GM23338 (cell line): Measurements from ENCODE around the gene KCNJ6. TPM values are rescaled to one million over a fixed set of nuclear protein-coding genes. Genes with fewer than 3 reads are reported as not detected.
A peak's percentile ranks its signal among the peaks of the same experiment; 100 is the strongest.

Experiments used
- ATAC-seq: fragments of 200-7000 bp; cut with Tn5 transposase; 3 replicates; pipeline ENCODE4 v1.9.1; 2020
- DNase-seq: peaks from one replicate; pipeline ENCODE4 v3.0.0-alpha.2; 2015; ENCODE audit warnings: low spot score
- H2AFZ ChIP-seq: fragments of 200-600 bp; sonication (generic); 2 replicates; pipeline ENCODE4 v1.8.0; 2016; ENCODE audit warnings: antibody characterized with exemption, mild to moderate bottlenecking, moderate library complexity
- H3F3A ChIP-seq: fragments of 200-600 bp; sonication (generic); replicated peaks from 2 replicates; pipeline ENCODE4 v1.8.0; 2017; ENCODE audit warnings: antibody characterized with exemption, mixed run types, low read depth
- H3K27ac ChIP-seq: fragments of 200-600 bp; sonication (generic); 2 replicates; pipeline ENCODE4 v1.6.1; 2016; ENCODE audit warnings: low read depth
- H3K27me3 ChIP-seq: fragments of 200-600 bp; sonication (generic); 2 replicates; pipeline ENCODE4 v1.8.0; 2016; ENCODE audit warnings: mild to moderate bottlenecking, mixed run types, moderate library complexity; ENCODE audit not compliant: insufficient read depth
- H3K36me3 ChIP-seq: fragments of 200-600 bp; sonication (generic); 2 replicates; pipeline ENCODE4 v1.8.0; 2016; ENCODE audit warnings: mild to moderate bottlenecking; ENCODE audit not compliant: insufficient read depth
- H3K4me1 ChIP-seq: fragments of 200-600 bp; sonication (generic); 2 replicates; pipeline ENCODE4 v1.8.0; 2016; ENCODE audit warnings: mild to moderate bottlenecking, moderate library complexity; ENCODE audit not compliant: insufficient read depth
- H3K4me2 ChIP-seq: fragments of 200-600 bp; sonication (generic); 2 replicates; pipeline ENCODE4 v1.7.1; 2017; ENCODE audit warnings: mixed run types
- H3K4me3 ChIP-seq: fragments of 200-600 bp; sonication (generic); 2 replicates; pipeline ENCODE4 v1.6.1; 2016; ENCODE audit warnings: mixed run types
- H3K79me2 ChIP-seq: fragments of 200-600 bp; sonication (generic); replicated peaks from 2 replicates; pipeline ENCODE4 v1.8.0; 2017; ENCODE audit warnings: mild to moderate bottlenecking; ENCODE audit not compliant: insufficient read depth
- H3K9me2 ChIP-seq: fragments of 200-600 bp; sonication (generic); 2 replicates; pipeline ENCODE4 v1.8.0; 2017; ENCODE audit not compliant: insufficient read depth
- H4K20me1 ChIP-seq: fragments of 200-600 bp; sonication (generic); replicated peaks from 2 replicates; pipeline ENCODE4 v1.8.0; 2017; ENCODE audit warnings: mild to moderate bottlenecking; ENCODE audit not compliant: insufficient read depth
- H3K27ac Mint-ChIP-seq: 2 replicates; pipeline ENCODE4 v1.8.0; 2020; ENCODE audit warnings: inconsistent platforms, mild to moderate bottlenecking, moderate library complexity, mixed read lengths
- H3K27me3 Mint-ChIP-seq: 3 replicates; pipeline ENCODE4 v1.8.0; 2022; ENCODE audit warnings: low read depth, mild to moderate bottlenecking, moderate library complexity, mixed read lengths, inconsistent platforms; ENCODE audit not compliant: insufficient read depth, poor library complexity
- H3K36me3 Mint-ChIP-seq: 3 replicates; pipeline ENCODE4 v1.8.0; 2021; ENCODE audit warnings: low read depth, mild to moderate bottlenecking, inconsistent platforms, moderate library complexity, mixed read lengths
- H3K4me1 Mint-ChIP-seq: 3 replicates; pipeline ENCODE4 v1.8.0; 2020; ENCODE audit warnings: mild to moderate bottlenecking, inconsistent platforms, mixed read lengths
- H3K4me3 Mint-ChIP-seq: 3 replicates; pipeline ENCODE4 v1.8.0; 2021; ENCODE audit warnings: moderate library complexity, mild to moderate bottlenecking, inconsistent platforms, mixed read lengths
- H3K9me3 Mint-ChIP-seq: 3 replicates; pipeline ENCODE4 v1.8.0; 2020; ENCODE audit warnings: moderate library complexity, mild to moderate bottlenecking, inconsistent platforms, mixed read lengths
- CREB1 ChIP-seq: fragments of 250-450 bp; sonication (Bioruptor Pico); IDR thresholded peaks from 2 replicates; pipeline ENCODE4 v1.5.0; 2020; ENCODE audit warnings: low read depth, mild to moderate bottlenecking, moderate library complexity
- CTCF ChIP-seq, 2 experiments: fragments of 200-600 bp in 1 of 2; sonication (generic) in 1 of 2; conservative IDR thresholded peaks; 2 replicates each; pipeline versions ENCODE4 v1.5.1 to v1.6.1; 2016 to 2017; ENCODE audit warnings: antibody characterized with exemption in 2 of 2, low read depth in 2 of 2, mild to moderate bottlenecking in 2 of 2, moderate library complexity in 1 of 2
- ETS1 ChIP-seq: IDR thresholded peaks from 2 replicates; pipeline ENCODE4 v1.6.1; 2016; ENCODE audit warnings: antibody characterized with exemption
- EZH2 ChIP-seq: fragments of 200-600 bp; sonication (generic); IDR thresholded peaks from one replicate; pipeline ENCODE4 v1.8.0; 2017; ENCODE audit warnings: antibody characterized with exemption, mild to moderate bottlenecking, low read depth; ENCODE audit not compliant: unreplicated experiment
- EZH2phosphoT487 ChIP-seq: fragments of 200-600 bp; sonication (generic); IDR thresholded peaks from one replicate; pipeline ENCODE4 v1.8.1; 2018; ENCODE audit warnings: antibody characterized with exemption; ENCODE audit not compliant: unreplicated experiment
- JUNB ChIP-seq: IDR thresholded peaks from one replicate; pipeline ENCODE4 v1.6.1; 2016; ENCODE audit warnings: antibody characterized with exemption; ENCODE audit not compliant: unreplicated experiment
- NANOG ChIP-seq: IDR thresholded peaks from 2 replicates; pipeline ENCODE4 v1.6.1; 2016; ENCODE audit warnings: antibody characterized with exemption, borderline replicate concordance
- POLR2AphosphoS5 ChIP-seq: IDR thresholded peaks from 2 replicates; pipeline ENCODE4 v1.6.1; 2016; ENCODE audit warnings: antibody characterized with exemption, low read depth
- STAT1 ChIP-seq: IDR thresholded peaks from one replicate; pipeline ENCODE4 v1.6.1; 2016; ENCODE audit warnings: antibody characterized with exemption; ENCODE audit not compliant: unreplicated experiment
- ZNF114 ChIP-seq: fragments of 250-450 bp; sonication (Bioruptor Pico); IDR thresholded peaks from 2 replicates; pipeline ENCODE4 v1.5.0; 2020; ENCODE audit warnings: mild to moderate bottlenecking, moderate library complexity
- ZNF331 ChIP-seq: fragments of 250-450 bp; sonication (Bioruptor Pico); IDR thresholded peaks from 2 replicates; pipeline ENCODE4 v1.5.0; 2020; ENCODE audit warnings: low read depth, mild to moderate bottlenecking, moderate library complexity
- polyA plus RNA-seq: library from polyadenylated mRNA; unstranded; fragments of >200 nt; fragmentation: Nextera tagmentation; extraction: Ambion mirVana; gene quantifications from 2 replicates; pipeline ENCODE4 v1.2.1, GENCODE V29; 2016
- total RNA-seq: library from RNA; depleted of rRNA; stranded (reverse); fragments of >200 nt; shearing (Covaris generic); gene quantifications from 2 replicates; pipeline ENCODE4 v1.2.3, GENCODE V29; 2014
- TF ChIP-seq, protein P1 (sequence below): fragments of 250-450 bp; sonication (Bioruptor Pico); IDR thresholded peaks from 2 replicates; pipeline ENCODE4 v1.5.0; 2020; ENCODE audit warnings: mild to moderate bottlenecking, moderate library complexity
- TF ChIP-seq, protein P2 (sequence below): IDR thresholded peaks from one replicate; pipeline ENCODE4 v1.6.1; 2018; ENCODE audit warnings: antibody characterized with exemption; ENCODE audit not compliant: unreplicated experiment

KCNJ6 gene
- total and polyA plus RNA-seq, 2 experiments from 2014 or later: 0.48 to 0.52 TPM

DNA sequence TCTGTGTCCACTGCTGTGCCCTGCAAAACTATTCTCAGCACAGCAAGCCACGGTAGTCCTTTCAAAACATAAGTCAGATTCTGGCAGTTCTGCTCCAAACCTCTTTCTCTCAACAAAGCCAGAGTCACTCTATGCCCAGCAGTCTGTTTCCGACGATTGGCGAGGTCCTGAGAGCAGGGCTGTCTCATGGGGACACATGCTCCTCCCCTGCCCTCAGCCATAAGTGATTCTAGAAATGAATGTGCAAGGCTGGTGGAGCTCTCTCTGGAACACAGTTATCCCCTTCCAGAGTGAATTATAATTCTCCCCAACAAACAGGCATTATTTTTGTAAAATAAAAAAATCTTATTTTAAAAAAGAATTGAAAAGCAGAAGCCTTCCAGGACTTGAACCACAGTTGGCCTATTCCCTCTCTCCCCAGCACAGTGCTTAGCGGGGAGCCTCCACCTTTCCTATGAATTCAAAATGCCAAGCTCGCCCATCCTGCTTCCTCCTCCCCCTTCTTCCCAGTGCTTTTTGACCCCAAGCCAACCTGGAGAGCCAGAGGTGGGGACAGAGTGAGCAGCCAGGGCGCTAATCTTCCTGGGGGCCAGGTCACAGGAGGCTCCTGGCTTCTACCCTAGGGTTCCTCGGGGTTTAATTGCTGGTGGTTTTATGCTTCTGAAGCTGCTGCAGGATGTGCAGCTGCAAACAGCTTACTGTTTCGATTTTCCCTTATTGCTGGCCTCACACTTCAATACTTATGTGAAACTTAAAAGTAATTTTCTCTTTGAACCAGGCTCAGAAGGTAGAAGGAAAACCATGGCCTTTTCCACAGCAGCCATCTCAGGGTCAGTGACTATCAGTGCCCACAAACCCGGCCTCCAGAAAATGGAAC is 41.1 kb downstream of the KCNJ6 start:
- Histone ChIP-seq H3K9me2 (peaks cover 6% of the 10 kb centered on the region; the same call in 1 of the 2 replicates), H4K20me1 (no peaks in the 10 kb centered on the region; the same call in 1 of the 2 replicates), H3K4me1 (no peaks in the 10 kb centered on the region), H3K4me3 (no peak overlapping the region), H3F3A (no peaks in the 10 kb centered on the region), H3K27me3 (no peaks in the 10 kb centered on the region), H2AFZ (peak overlapping the region; percentile 74; the same call in 1 of the 2 replicates), H3K27ac (no peak overlapping the region), H3K36me3 (no peaks in the 10 kb centered on the region), H3K79me2 (no peaks in the 10 kb centered on the region), H3K4me2 (no peak overlapping the region)
- H3K36me3 Mint-ChIP-seq: no peaks in the 10 kb centered on the region
- no peak overlapping the region for H3K27ac Mint-ChIP-seq
- TF ChIP-seq EZH2phosphoT487: no peak
- TF ChIP-seq ZNF114 (CRISPR knock-in tag): no peak
- TF ChIP-seq ZNF331: no peak
- TF ChIP-seq EZH2: no peak
- TF ChIP-seq, protein P1, sequence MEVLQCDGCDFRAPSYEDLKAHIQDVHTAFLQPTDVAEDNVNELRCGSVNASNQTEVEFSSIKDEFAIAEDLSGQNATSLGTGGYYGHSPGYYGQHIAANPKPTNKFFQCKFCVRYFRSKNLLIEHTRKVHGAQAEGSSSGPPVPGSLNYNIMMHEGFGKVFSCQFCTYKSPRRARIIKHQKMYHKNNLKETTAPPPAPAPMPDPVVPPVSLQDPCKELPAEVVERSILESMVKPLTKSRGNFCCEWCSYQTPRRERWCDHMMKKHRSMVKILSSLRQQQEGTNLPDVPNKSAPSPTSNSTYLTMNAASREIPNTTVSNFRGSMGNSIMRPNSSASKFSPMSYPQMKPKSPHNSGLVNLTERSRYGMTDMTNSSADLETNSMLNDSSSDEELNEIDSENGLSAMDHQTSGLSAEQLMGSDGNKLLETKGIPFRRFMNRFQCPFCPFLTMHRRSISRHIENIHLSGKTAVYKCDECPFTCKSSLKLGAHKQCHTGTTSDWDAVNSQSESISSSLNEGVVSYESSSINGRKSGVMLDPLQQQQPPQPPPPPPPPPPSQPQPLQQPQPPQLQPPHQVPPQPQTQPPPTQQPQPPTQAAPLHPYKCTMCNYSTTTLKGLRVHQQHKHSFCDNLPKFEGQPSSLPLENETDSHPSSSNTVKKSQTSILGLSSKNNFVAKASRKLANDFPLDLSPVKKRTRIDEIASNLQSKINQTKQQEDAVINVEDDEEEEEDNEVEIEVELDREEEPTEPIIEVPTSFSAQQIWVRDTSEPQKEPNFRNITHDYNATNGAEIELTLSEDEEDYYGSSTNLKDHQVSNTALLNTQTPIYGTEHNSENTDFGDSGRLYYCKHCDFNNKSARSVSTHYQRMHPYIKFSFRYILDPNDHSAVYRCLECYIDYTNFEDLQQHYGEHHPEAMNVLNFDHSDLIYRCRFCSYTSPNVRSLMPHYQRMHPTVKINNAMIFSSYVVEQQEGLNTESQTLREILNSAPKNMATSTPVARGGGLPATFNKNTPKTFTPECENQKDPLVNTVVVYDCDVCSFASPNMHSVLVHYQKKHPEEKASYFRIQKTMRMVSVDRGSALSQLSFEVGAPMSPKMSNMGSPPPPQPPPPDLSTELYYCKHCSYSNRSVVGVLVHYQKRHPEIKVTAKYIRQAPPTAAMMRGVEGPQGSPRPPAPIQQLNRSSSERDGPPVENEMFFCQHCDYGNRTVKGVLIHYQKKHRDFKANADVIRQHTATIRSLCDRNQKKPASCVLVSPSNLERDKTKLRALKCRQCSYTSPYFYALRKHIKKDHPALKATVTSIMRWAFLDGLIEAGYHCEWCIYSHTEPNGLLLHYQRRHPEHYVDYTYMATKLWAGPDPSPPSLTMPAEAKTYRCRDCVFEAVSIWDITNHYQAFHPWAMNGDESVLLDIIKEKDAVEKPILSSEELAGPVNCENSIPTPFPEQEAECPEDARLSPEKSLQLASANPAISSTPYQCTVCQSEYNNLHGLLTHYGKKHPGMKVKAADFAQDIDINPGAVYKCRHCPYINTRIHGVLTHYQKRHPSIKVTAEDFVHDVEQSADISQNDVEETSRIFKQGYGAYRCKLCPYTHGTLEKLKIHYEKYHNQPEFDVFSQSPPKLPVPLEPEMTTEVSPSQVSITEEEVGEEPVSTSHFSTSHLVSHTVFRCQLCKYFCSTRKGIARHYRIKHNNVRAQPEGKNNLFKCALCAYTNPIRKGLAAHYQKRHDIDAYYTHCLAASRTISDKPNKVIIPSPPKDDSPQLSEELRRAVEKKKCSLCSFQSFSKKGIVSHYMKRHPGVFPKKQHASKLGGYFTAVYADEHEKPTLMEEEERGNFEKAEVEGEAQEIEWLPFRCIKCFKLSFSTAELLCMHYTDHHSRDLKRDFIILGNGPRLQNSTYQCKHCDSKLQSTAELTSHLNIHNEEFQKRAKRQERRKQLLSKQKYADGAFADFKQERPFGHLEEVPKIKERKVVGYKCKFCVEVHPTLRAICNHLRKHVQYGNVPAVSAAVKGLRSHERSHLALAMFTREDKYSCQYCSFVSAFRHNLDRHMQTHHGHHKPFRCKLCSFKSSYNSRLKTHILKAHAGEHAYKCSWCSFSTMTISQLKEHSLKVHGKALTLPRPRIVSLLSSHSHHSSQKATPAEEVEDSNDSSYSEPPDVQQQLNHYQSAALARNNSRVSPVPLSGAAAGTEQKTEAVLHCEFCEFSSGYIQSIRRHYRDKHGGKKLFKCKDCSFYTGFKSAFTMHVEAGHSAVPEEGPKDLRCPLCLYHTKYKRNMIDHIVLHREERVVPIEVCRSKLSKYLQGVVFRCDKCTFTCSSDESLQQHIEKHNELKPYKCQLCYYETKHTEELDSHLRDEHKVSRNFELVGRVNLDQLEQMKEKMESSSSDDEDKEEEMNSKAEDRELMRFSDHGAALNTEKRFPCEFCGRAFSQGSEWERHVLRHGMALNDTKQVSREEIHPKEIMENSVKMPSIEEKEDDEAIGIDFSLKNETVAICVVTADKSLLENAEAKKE (CRISPR knock-in tag): no peak
- TF ChIP-seq, protein P2, sequence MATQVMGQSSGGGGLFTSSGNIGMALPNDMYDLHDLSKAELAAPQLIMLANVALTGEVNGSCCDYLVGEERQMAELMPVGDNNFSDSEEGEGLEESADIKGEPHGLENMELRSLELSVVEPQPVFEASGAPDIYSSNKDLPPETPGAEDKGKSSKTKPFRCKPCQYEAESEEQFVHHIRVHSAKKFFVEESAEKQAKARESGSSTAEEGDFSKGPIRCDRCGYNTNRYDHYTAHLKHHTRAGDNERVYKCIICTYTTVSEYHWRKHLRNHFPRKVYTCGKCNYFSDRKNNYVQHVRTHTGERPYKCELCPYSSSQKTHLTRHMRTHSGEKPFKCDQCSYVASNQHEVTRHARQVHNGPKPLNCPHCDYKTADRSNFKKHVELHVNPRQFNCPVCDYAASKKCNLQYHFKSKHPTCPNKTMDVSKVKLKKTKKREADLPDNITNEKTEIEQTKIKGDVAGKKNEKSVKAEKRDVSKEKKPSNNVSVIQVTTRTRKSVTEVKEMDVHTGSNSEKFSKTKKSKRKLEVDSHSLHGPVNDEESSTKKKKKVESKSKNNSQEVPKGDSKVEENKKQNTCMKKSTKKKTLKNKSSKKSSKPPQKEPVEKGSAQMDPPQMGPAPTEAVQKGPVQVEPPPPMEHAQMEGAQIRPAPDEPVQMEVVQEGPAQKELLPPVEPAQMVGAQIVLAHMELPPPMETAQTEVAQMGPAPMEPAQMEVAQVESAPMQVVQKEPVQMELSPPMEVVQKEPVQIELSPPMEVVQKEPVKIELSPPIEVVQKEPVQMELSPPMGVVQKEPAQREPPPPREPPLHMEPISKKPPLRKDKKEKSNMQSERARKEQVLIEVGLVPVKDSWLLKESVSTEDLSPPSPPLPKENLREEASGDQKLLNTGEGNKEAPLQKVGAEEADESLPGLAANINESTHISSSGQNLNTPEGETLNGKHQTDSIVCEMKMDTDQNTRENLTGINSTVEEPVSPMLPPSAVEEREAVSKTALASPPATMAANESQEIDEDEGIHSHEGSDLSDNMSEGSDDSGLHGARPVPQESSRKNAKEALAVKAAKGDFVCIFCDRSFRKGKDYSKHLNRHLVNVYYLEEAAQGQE: no peak
- TF ChIP-seq POLR2AphosphoS5: no peak
- TF ChIP-seq STAT1: no peak
- TF ChIP-seq ETS1: no peak
- no peak for TF ChIP-seq JUNB
- no peak for TF ChIP-seq CTCF (conservative IDR thresholded peaks at IDR 0.05; ENCODE audit: low read depth in 2 of 2)
- TF ChIP-seq NANOG: no peak
- TF ChIP-seq CREB1 (CRISPR knock-in tag): no peak
- ATAC-seq (no peak), DNase-seq (no peak)
- no peak overlapping the region for H3K4me3 Mint-ChIP-seq
- H3K27me3 Mint-ChIP-seq: peaks cover 1% of the 10 kb centered on the region
- H3K4me1 Mint-ChIP-seq: no peaks in the 10 kb centered on the region
- no peaks in the 10 kb centered on the region for H3K9me3 Mint-ChIP-seq
